Epithelial cell of prostate (primary cell): ENCODE measurements around the gene EIF4E2.
A peak's percentile ranks its signal among the peaks of the same experiment; 100 is the strongest.

Source experiments
- DNase-seq: peaks from one replicate; pipeline ENCODE4 v3.0.0-alpha.2; 2011; ENCODE audit warnings: low read depth, low spot score
- H3K27ac ChIP-seq: fragments of 450-650 bp; 2 replicates; pipeline ENCODE4 v1.5.1; 2017; ENCODE audit warnings: mild to moderate bottlenecking

The EIF4E2 gene

GRCh38 chr2:232535761-232536530 is 14.5 kb upstream of the EIF4E2 start:
- DNase-seq: no peak
- no peak overlapping the region for H3K27ac ChIP-seq

- no peak for DNase-seq
- no peak overlapping the region for H3K27ac ChIP-seq
These were observed 13.4 kb upstream of the EIF4E2 start for GRCh38 chr2:232537079-232537478.

GRCh38 chr2:232537499-232537898 is 13.0 kb upstream of the EIF4E2 start:
- DNase-seq: no peak

GRCh38 chr2:232538671-232539070 is 11.8 kb upstream of the EIF4E2 start:
- no peak for DNase-seq
- no peak overlapping the region for H3K27ac ChIP-seq

More at GRCh38 chr2:232537499-232537898, 13.0 kb upstream of the EIF4E2 start:
- H3K27ac ChIP-seq: no peak overlapping the region

- no peak for DNase-seq
- no peak within 1 kb of the TSS for H3K27ac ChIP-seq
These were observed 10.9 kb upstream of the EIF4E2 start, which contains the start of gene CHRNG for GRCh38 chr2:232539298-232540231. TSS of gene CHRNG (plus strand) at chr2:232539692. CDS start at chr2:232539748, 56 bp downstream.

- no peak for DNase-seq
- H3K27ac ChIP-seq: no peak overlapping the region
These were observed 9.9 kb upstream of the EIF4E2 start for GRCh38 chr2:232540441-232541041.

GRCh38 chr2:232541195-232541960 is 9.1 kb upstream of the EIF4E2 start:
- no peak for DNase-seq
- H3K27ac ChIP-seq: no peak overlapping the region

- no peak for DNase-seq
- no peak overlapping the region for H3K27ac ChIP-seq
These were observed 8.4 kb upstream of the EIF4E2 start for GRCh38 chr2:232541961-232542714.

GRCh38 chr2:232542715-232543467 is 7.6 kb upstream of the EIF4E2 start:
- DNase-seq: no peak
- H3K27ac ChIP-seq: no peak overlapping the region

- no peak for DNase-seq
- H3K27ac ChIP-seq: no peak overlapping the region
These were observed 7.0 kb upstream of the EIF4E2 start for GRCh38 chr2:232543491-232543890.

- no peak overlapping the region for H3K27ac ChIP-seq
- DNase-seq: no peak
These were observed 6.4 kb upstream of the EIF4E2 start for GRCh38 chr2:232543928-232544631.

- no peak for DNase-seq
- H3K27ac ChIP-seq: no peak overlapping the region
These were observed 5.8 kb upstream of the EIF4E2 start for GRCh38 chr2:232544674-232545073.

- no peak for DNase-seq
- H3K27ac ChIP-seq: no peak overlapping the region
These were observed 4.7 kb upstream of the EIF4E2 start for GRCh38 chr2:232545511-232546375.

GRCh38 chr2:232547991-232548390 is 2.5 kb upstream of the EIF4E2 start:
- H3K27ac ChIP-seq: no peak overlapping the region
- DNase-seq: no peak

- no peak for DNase-seq
- H3K27ac ChIP-seq: peak overlapping the region; percentile 89
These were observed 685 bp upstream of the EIF4E2 start for GRCh38 chr2:232549655-232550353.

GRCh38 chr2:232551250-232551638 is 755 bp downstream of the EIF4E2 start:
- DNase-seq: no peak
- peak overlapping the region; percentile 89 for H3K27ac ChIP-seq
